ENCODE data around the gene FTO. TPM values are rescaled to one million over a fixed set of nuclear protein-coding genes. Genes with fewer than 3 reads are reported as not detected.

FTO gene
- total and polyA plus RNA-seq, 2 of the 8 experiments (the other 6 are each of a cell fraction or from before 2014, with no cell fraction given): 34.5 to 59.8 TPM

DNA sequence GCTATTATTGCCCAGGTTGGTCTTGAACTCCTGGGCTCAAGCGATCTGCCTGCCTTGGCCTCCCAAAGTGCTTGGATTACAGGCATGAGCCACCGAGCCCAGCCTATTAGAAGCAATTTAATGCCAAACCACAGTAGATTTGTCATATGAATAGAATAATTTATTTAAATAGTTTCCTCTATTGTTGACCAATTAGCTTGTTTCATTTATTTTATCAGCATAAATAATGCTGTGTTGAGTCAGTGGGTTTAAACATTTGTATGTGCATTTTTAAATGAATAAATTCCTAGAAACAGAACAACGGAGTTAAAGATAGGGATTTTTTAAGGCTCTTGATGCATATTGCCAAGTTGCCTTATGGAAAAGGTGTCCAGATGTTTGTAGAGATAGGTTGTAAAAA, 26.7 kb downstream of the FTO start (continued):
- TF ChIP-seq, protein P1, sequence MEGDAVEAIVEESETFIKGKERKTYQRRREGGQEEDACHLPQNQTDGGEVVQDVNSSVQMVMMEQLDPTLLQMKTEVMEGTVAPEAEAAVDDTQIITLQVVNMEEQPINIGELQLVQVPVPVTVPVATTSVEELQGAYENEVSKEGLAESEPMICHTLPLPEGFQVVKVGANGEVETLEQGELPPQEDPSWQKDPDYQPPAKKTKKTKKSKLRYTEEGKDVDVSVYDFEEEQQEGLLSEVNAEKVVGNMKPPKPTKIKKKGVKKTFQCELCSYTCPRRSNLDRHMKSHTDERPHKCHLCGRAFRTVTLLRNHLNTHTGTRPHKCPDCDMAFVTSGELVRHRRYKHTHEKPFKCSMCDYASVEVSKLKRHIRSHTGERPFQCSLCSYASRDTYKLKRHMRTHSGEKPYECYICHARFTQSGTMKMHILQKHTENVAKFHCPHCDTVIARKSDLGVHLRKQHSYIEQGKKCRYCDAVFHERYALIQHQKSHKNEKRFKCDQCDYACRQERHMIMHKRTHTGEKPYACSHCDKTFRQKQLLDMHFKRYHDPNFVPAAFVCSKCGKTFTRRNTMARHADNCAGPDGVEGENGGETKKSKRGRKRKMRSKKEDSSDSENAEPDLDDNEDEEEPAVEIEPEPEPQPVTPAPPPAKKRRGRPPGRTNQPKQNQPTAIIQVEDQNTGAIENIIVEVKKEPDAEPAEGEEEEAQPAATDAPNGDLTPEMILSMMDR (IDR thresholded peaks at IDR 0.05; ENCODE audit: control extremely low read depth in 1 of 3, insufficient read depth in 1 of 3, low read depth in 1 of 3, low read length in 3 of 3): no peak
- TF ChIP-seq JUN (IDR thresholded peaks at IDR 0.05; ENCODE audit: low read depth, low read length) (no peak), POLR2A (IDR thresholded peaks at IDR 0.05; ENCODE audit: control extremely low read depth in 1 of 2, low read depth in 2 of 2, low read length in 2 of 2) (no peak)

Measured in H1 (cell line).